AG10803 (cell line): Measurements from ENCODE around the gene ESPN.

Experiments
- DNase-seq: peaks from one replicate; pipeline ENCODE4 v3.0.0; 2010; ENCODE audit warnings: low read depth
- H3K4me3 ChIP-seq: 2 replicates; pipeline ENCODE4 v1.5.1; 2011; ENCODE audit warnings: mild to moderate bottlenecking, low read length, control low read depth
- TF ChIP-seq, protein P1 (sequence below): conservative IDR thresholded peaks from 2 replicates; pipeline ENCODE4 v1.5.1; 2011; ENCODE audit warnings: mild to moderate bottlenecking, low read length, control low read depth, inconsistent platforms

ESPN gene

GRCh38 chr1:6501279-6501813 is 76.8 kb downstream of the ESPN start:
- DNase-seq = no peak
- no peak overlapping the region for H3K4me3 ChIP-seq
- TF ChIP-seq, protein P1, sequence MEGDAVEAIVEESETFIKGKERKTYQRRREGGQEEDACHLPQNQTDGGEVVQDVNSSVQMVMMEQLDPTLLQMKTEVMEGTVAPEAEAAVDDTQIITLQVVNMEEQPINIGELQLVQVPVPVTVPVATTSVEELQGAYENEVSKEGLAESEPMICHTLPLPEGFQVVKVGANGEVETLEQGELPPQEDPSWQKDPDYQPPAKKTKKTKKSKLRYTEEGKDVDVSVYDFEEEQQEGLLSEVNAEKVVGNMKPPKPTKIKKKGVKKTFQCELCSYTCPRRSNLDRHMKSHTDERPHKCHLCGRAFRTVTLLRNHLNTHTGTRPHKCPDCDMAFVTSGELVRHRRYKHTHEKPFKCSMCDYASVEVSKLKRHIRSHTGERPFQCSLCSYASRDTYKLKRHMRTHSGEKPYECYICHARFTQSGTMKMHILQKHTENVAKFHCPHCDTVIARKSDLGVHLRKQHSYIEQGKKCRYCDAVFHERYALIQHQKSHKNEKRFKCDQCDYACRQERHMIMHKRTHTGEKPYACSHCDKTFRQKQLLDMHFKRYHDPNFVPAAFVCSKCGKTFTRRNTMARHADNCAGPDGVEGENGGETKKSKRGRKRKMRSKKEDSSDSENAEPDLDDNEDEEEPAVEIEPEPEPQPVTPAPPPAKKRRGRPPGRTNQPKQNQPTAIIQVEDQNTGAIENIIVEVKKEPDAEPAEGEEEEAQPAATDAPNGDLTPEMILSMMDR = no peak

DNA sequence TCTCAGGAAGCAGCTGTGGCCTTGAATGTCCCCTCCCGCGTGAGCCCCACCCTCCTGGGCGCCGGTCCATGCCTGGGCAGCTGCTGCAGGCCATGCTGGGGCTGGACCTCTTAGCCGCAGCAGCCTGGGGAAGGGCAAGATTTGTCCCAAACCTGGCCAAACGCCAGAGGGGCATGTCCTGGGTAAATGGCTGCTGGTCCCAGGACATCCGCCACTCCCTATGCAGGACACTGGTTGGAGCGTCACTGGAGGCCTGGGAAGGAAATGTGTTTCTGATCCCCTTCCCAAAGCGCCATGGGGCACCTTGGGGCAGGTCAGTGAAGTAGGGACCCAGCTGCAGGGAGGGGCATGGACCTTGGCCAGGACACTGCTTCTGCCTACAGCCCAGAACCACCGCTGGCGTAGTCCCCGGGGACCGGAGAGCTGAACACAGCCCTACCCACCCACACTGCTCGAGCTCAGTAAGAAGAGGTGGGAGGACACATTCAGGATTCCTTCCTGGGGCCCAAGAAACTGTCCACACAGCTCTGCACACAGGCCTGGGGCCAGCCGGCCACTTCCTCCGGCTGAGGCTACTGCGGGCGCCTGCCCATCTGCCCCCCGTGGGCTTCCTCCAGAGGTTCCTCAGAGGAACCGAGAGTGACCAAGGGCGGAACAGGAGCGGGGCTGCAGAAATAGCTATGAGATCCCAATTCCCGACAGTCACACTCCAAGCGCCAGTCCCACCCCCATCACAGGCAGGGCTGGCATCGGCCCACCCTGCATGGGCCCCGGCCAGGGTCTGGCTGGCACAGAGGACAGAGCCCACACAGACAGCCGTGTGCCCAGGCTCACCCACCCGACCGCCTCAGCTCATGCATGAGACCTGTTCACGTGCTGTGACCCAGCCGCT is 77.7 kb downstream of the ESPN start:
- H3K4me3 ChIP-seq = no peak overlapping the region
- no peak for DNase-seq
- TF ChIP-seq, protein P1 = no peak

- no peak for DNase-seq
- TF ChIP-seq, protein P1 = no peak
- H3K4me3 ChIP-seq = no peak overlapping the region
These were observed 79.5 kb downstream of the ESPN start for GRCh38 chr1:6503884-6504602.

DNA sequence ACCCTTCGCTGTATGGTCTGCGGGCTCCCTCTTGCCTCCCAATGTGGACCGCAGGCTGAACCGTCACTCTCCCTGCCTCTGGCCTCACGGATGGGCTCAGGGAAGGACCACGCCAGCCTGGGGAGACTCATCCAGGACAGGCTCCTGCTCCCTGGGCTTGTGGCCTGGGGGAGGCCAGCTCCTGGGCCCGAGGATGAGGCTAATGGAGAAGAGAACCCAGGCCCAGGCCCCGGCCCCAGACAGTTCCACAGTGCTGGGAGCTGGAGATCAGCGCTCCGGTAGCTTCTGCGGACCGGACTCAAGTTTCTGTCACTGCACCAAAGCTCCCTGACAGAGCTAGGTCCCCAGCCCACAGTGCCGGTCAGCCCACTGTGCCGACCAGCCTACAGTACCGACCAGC is 80.3 kb downstream of the ESPN start:
- TF ChIP-seq, protein P1 = no peak
- no peak overlapping the region for H3K4me3 ChIP-seq
- DNase-seq = no peak

DNA sequence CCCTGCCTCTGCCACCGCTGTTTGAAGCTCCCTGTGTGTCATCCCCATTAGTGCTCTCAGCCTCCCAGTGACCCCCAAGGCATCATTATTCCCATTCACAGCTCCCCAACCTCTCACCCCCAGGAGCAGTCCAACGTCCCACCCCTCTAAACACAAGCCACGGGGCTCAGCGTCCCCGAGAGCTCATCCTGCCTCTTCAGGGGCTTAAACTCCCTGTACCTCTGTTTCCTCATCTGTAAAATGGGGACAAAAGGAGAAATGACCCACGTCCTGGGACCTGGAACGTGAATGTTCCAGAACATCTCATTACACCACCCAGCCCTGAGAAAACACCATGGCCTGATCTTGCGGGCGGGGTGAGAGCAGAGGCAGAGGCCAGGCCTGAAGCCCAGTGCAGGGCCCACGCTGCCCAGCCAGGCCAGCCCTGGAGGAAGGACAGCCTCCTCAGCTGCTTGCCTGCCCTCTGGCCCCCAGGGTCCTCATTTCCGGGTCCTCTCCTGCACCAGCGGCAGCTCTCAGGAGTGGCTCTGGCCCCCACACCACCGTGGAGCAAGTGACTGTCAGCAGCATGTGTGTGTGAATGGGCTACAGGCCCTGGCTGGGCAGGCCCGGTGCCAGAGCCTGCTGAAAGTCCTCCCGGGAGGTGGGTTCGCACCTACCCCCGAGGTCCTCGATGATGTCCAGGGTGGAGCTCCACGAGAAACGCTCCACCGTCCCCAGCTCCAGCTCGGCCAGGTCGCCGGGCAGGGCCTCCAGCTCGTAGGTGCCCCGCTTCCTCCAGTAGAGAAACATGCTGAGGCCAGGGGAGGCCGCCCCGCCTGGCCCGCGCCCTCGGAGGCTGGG is 81.0 kb downstream of the ESPN start:
- TF ChIP-seq, protein P1 = no peak
- no peak overlapping the region for H3K4me3 ChIP-seq
- DNase-seq = no peak

- TF ChIP-seq, protein P1 = no peak
- H3K4me3 ChIP-seq = no peak overlapping the region
- no peak for DNase-seq
These were observed 81.8 kb downstream of the ESPN start for GRCh38 chr1:6506210-6507036.
